Mucosa of gallbladder (tissue), 1 donor: Measurements from ENCODE around the gene DGKD. TPM values are rescaled to one million over a fixed set of nuclear protein-coding genes. Genes with fewer than 3 reads are reported as not detected.
"Not testable (repeated sequence)": the region's sequence is repeated elsewhere in the genome, so short reads cannot be mapped to it uniquely, and the experiment has no call there.

Experiments
- DNase-seq: peaks from one replicate; pipeline ENCODE4 v3.0.0-alpha.2; 2020; ENCODE audit warnings: low spot score
- total RNA-seq: library from RNA; stranded (reverse); gene quantifications from one replicate; pipeline ENCODE4 v1.2.1, GENCODE V29; 2021
- donor health status: DM: no; HTN: no; CAD: no.

Gene DGKD
- total RNA-seq, 1 donor from 2014 or later = 24.3 TPM

DNA sequence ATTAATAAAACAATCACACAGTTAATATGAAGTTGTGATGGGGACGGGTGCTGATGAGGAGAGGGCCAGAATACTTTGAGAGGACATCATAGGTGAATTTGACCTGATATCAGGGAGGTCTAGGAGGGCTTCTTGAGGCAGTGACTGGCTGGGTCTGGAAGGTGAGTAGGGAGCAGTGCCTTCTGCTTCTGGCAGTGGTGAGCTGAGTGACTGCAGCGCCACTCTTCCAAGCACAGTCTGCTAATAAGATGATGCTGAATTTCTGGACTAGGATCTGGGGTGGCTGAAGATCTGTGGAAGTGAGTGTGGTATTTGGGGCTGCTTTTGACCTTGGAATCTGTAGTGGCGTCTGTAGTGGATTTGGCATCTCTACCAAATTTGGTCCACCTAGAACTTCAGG lies 5.5 kb downstream of the DGKD start:
- no peak for DNase-seq

DNA sequence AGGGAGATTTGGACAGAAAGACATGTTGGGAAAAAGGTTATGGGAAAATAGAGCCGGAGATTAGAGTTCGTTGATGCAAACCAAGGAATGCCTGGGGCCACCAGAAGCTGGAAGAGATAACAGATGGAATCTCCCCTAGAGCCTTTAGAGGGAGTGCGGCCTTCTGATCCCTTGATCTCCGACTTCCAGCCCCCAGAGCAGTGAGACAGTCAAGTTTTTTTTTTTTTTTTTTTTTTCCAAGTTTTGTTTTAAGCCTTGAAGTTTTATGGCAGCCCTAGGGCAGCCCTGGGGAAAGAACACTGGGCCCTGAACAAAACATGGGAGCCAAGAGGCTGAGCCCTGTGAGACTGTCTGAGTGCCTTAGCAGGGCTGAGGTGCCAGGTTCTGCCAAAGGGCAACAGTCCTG lies 6.5 kb downstream of the DGKD start:
- DNase-seq = no peak

DNA sequence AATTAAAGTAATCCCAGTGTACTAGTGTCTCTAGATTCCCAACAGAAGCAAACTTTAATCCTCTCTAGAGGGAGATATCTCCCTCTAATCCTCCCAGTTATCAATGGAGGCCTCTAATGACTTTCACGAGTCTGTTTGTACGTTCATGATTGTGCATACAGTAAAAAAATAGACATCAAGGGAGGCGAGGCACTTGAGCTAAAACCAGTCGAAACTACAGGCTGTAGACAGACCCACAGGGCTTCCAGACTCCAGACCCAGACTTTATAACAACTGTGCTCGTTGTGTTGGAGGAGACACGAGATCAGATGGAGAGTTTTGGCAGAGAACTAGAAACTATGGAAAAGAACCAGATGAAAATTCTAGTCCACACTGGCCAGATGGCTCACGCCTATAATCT lies 7.0 kb downstream of the DGKD start:
- DNase-seq = no peak

DNA sequence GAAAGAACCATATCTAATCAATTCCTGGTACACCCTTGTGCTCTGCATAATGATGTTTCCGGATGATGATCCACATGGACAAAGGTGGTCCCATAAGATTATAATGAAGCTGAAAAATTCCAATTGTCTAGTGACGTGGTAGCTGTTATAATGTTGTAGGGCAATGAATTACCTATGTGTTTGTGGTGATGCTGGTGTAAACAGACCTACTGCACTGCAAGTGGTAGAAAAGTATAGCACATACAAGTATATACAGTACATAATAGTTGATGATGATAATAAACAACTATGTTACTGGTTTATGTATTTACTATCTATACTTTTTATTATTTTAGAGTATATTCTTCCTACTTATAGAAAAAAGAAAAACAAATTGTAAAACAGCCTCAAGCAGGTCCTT lies 8.4 kb downstream of the DGKD start:
- no peak for DNase-seq

DNA sequence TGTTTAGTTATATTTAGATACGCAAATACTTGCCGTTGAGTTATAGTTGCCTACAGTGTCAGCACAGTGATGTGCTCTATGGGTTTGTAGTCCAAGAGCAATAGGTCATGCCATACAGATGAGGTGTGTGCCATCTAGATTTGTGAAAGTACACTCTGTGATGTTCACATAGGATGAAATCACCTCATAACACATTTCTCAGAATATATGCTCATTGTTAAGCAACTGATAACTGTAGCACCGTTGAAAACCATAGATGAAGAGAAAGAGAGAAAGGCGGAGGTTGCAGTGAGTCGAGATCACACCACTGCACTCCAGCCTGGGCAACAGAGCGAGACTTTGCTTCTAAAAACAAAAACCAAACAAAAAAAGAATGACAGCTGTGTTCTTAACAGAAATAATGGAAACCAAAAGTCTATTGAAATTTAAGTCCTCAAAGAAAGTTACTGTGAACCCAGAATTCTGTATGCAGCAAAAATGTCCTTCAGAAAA lies 9.5 kb downstream of the DGKD start:
- DNase-seq = no peak

DNA sequence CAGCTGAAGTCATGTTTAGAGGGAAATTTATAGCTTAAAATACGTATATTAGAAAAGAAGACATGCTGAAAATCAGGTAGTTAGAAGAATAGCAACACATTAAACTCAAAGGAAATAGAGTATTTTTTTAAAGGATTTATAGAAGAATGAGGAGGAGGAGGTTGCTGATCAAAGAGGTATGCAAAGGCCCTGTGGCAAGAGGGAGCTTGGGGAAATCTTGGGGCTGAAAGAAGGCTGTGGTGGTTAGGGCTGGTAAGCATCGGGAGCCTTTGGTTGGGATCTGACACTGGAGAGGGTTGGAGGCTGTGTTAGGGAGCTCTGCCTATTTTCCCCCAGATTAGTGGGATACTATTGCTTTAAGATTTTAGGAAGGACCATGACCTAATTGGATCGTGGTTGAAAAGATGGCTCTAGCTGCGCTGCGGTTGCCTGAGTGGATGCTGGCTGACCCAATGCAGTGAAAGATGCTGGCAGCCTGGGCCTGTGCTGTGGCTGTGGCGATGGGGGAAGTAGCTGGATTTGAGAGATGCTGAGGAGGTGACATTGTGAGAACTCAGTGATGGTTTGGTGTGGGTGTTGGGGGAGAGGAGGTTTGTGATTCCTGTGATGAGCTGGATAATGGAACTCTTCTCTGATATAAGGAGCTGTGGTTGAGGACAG lies 11.7 kb downstream of the DGKD start:
- DNase-seq = no peak

DNA sequence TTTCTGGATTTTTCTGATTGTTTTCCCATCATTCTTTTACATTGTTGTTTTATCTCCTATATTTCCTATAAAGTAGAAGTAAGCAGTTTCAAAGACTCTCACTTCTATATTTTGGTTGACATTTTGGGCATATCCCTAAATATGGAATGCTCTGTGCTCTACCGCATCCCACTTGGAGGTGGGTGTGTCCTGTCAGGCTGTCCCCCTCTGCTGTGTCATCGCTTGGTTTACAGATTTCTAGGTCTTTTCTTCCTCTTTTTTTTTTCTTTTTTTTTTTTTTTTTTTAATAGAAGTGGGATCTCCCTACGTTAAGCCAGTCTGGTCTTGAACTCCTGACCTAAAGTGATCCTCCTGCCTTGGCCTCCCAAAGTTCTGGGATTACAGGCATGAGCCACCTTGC lies 13.3 kb downstream of the DGKD start:
- no peak for DNase-seq

DNA sequence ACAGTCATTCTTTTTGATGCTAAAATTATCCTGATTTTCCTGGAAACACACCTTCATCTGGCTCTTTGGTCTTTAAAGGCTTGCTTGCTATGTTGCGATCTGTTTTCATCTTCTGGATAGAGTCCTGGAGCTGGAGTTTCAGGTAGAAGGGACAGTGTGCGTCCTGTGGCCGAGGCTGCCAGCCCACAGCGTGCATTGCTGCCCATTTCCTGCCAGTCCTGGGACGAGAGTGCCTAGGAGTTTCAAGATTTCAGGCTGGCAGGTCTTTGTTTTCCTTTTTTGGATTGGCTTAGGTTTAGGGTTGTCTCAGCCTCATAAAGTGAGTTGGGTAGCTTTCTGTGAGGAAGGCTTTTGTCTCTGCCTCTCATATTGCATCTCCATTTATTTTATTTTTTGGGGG lies 14.5 kb downstream of the DGKD start:
- DNase-seq = no peak

DNA sequence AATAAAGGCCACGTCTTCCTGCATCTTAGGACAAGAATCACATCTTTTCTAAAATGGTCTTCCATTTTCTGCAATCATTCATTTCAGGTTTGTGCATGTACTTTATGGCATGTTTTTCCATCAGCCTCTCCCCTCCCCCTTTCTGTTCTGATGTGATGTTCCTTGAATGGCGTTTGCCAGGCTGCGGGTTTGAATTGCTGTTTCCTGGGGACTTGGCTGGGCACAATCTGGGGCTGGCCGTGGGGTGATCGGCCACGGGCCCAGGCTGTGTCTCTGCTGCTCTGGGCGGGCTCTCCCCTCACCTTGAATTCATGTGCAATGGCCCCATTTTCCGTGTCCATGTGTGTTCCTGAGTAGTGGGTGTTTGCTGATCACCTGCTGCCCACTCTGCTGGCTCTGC lies 15.2 kb downstream of the DGKD start:
- DNase-seq = no peak

DNA sequence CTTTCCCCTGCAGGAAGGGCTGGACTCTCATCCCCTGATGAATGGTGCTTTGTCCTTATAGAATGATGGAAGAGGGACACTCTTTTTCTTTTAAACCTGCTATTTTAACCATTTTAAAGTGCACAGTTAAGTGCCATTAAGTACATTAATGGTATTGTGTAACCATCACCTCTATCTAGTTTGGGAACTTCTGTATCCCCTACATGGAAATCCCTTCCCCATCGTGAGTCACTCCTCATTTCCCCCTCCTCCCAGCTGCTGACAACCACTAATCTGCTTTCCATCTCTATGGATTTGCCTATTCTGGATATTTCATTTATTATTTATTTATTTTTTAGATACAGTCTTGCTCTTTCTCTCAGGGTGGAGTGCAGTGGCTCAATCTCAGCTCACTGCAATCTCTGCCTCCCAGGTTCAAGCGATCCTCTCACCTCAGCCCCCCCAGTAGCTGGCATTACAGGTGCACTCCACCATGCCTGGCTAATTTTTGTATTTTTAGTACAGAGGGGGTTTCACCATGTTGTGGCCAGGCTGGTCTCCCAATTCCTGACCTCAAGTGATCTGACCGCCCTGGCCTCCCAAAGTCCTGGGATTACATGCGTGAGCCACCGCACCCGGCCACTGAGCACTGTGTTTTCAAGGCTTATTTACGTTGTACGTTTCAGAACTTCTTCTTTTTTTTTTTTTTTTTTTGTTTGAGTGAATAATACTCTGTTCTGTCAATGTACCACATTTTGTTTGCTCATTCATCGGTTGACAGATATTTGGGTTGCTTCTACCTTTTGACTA lies 15.8 kb downstream of the DGKD start:
- no peak for DNase-seq

DNA sequence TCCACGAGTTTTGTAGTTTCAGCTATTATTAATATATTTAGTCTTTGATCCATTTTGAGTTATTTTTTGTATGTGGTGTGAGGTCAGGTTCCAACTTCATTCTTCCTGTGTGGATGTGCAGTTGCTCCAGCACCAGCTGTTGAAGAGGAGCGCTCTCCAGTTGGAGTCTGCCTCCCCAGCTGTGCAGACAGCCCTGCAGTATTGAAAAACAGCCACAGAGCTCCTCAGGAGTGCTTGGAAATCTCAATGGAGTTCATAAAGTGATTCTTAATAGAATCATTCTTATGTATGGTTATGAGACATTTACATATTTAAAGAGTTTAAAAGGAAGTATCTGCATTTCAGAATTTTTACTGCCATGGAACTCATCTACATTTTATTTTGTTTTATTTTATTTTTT lies 17.3 kb downstream of the DGKD start:
- DNase-seq = no peak

DNA sequence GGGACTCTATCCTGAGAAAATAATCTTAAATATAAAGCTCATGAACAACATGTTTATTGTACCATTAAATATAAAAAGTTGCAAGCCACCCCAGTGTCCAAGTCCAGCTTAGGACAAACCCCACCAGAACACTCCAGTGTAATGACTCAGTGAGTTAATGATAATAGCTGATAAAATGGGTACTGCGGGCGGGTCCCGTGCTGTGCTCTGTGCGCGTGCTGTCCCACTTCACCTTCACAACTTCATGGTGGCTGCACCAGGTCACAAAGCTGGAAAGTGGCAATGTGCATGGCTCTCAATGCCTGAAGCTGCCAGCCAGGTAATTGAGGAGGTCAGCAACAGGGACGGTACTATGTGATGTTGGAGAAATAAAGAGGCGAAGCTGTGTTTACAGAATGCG lies 18.6 kb downstream of the DGKD start:
- DNase-seq = no peak

DNA sequence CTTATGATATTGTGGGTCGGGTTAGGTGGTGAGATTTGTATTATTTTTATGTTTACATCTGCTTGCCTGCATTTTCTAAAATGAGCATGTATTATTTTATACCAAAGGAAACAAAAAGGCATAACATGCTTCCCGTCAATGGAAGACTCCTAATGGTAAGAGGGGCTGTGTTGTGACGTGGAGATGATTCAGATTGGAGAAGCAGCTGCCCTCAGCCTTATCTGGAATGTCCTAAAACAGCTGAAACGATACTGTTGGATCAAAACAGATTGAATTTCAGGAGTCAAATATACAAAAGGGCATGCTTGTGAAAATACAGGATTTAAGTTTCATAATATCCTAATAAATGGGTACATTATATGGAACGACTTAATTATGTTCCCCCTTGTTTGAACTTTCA lies 19.0 kb downstream of the DGKD start:
- DNase-seq = no peak

DNA sequence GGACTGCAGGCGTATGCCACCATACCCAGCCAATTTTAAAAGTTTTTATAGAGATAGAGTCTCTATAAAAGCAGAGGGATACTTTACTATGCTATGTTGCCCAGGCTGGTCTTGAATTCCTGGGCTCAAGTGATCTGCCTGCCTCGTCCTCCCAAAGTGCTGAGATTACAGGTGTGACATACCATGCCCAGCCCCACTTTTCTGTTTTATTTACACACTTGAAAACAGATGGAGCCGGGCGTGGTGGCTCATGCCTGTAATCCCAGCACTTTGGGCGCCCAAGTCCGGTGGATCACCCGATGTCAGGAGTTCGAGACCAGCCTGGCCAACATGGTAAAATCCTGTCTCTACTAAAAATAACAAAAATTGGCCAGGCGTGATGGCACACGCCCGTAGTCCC lies 20.5 kb downstream of the DGKD start:
- DNase-seq = not testable (repeated sequence)

DNA sequence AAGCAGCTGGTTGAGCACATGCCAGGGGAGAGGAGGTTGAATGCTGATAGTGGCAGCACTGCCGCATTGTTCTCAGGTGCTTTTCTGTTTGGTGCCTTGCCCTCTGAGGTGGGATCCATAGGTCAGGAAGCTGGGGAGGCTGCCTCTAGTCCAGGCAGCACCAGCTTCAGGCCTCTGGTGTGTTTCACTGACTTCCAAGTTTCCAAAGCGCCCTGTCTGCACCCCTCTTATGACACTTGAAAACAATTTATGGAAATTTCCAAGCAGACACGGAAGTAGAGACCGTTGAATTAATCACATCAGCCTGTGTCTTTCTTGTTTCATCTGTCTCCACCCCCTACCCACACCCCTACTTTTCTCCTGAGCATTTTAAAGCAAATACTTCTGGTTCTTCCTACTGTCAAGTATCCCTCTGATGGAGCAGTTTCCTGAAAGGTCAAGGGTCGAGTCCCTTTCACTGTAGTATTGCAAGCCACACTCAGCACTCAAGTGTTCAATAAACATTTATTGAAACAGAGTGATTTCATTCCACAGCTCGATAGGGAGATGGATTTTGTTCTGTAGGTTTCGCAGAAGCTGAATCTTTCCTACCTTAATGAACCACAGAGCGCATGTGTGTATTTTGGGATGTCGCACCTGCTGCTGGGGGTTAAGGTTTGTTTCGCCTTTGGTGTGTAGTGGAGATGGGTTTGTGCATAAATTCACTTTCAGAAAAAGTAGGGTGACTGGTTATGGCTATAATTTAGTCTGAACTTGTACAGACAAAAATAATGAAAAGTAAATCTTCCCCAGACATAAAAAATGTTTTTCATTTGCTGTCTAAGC lies 21.4 kb downstream of the DGKD start:
- no peak for DNase-seq

DNA sequence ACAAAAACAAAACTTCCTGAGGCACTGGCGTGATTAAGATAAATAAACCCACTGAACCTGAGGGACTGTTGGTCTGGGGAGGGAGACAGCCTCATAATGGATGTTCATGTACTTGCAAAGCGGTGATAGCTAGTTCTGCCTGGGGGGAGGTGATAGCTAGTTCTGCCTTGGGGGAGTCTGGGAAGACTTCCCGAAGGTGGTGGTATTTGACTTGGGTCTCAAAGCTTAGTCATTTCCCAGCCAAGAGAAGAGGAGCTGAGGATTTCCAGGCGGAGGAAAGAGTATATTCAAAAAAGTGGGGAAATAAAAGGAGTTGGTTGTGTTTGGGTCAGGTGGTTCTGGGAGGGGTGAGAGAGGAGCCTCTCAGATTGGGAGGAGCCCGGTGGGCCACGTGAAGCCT lies 24.7 kb downstream of the DGKD start:
- DNase-seq = no peak

DNA sequence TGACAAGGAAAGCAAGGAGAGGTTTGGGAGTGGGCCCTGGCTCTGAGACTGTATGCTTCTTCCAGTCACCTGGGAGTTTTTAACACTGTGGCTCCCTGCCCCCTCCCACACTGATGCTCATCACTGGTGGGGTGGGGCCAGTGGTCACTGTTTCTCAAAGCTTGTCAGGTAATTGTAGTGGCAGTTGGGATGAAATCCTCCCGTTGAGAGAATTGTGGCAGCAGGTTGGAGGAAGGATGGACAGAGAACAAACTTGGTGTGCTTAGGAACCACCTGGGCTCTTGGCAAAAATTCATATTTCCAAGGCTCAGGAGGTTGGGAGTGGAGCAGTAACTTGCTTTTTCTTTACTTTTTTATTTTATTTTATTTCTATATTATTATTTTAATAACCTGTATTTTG lies 25.1 kb downstream of the DGKD start:
- no peak for DNase-seq

DNA sequence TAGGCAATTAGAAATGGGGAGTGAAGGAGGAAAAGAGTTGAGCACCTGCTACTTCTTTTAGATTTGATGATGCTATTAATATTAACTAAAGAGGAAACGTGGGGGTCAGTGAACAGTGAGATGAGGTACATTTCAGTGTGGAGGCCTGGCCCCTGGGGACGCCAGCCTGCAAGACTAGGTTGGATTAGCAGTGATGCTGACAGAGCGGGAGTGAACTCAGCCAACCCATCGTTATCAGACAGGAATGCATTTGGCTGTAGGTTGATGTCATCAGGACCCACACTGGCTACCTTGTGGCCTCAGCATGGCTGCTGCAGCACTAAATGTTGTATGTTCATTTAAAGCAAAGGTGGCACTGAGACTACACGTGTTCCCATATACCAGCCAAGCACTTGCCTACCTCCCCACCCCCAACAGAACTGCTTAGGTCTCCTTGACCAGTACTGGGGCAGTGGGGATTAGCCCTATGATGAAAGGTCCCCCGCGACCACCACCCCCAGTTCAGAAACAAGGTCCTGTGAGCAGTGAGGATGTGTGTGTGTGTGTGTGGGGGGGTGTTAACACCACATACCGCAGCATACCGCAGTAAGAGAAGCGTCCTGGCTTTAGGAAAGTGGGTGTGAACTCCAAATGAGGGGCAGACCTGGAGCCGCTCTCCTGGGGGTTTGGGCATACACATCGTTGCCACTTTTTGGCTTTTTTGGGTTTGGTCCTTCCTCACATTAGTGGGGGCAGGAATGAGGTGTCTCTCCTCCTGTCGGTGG lies 26.0 kb downstream of the DGKD start:
- no peak for DNase-seq

DNA sequence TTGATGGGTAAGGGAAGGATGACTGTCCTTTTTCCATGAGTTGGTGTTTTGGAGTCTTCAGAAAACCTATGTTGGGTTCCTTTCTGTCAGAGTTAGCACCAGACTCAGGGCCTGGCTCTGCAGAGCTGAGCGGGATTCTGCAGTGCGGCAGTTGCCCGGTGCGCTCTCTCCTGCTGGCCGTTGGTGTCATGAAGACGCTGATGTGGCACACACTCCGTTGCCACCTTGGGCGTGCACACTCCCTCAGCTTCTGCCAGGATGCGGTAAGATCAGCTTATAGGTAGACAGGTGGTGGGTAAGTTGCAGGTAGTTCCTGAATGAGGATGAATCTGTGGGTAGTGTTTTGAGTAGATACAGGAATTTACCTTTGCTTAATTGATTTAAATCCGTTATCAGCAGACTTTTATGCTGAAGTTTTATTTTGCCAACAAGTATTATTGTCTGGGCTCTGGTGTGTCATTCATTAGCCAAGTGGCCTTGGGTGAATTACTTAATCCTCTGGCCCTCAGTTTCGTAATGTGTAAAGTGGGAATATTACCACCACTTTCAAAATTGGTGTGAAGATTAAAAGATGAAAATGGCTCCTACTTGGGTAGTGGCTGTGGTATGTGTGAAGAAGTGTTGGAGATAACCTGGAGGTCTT lies 26.8 kb downstream of the DGKD start:
- no peak for DNase-seq

DNA sequence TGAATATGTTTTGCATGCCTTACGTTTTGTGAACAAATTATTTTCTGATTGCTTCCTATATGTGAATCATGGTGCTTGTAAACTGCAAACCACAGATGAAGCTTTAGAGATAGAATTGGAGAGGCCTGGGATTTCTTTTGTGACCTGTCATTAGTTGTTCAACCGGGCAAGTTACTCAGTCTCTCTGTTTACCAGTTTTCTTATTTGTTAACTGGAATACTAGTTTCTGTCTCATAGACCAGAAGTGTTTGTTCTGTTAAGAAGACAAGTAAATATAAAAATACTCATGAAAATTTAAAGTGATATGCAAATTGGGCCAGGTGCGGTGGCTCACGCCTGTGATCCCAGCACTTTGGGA lies 27.3 kb downstream of the DGKD start:
- no peak for DNase-seq

DNA sequence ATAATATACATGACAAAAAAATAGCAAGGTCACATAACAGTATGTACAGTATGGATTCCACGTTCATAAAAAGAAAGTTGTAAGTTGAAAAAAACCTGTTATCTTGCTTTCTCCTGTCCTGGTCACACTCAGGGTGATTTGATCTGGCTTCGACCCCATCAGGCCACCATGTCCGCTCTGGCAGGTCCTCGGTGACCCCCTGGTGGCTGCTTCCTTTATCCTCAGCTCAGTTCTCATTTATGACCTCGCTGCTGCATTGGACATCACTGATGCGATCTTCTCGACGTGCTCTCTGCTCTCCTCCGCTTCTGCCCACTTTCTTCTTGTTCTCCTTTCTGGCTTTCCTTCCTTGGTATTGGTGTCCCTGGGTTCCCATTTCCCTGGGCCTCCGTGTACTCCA lies 29.7 kb downstream of the DGKD start:
- DNase-seq = no peak
